ENCODE data around the gene TSPAN16. TPM values are rescaled to one million over a fixed set of nuclear protein-coding genes. Genes with fewer than 3 reads are reported as not detected.

The TSPAN16 gene
- total RNA-seq, 1 experiment from 2014 or later = not detected

GRCh38 chr19:11363881-11364280, 67.9 kb downstream of the TSPAN16 start:
- no peaks in the 10 kb centered on the region for H3K9me2 ChIP-seq (replicated peaks; ENCODE audit: insufficient read depth, low read length)
- no peak overlapping the region for H3K4me3 ChIP-seq (ENCODE audit: low read length)
- H3K4me2 ChIP-seq (ENCODE audit: low read depth, low read length, poor library complexity, severe bottlenecking) = no peak overlapping the region
- H3K27ac ChIP-seq (ENCODE audit: low read length) = no peak overlapping the region
- H3K27me3 ChIP-seq (ENCODE audit: low read length) = no peaks in the 10 kb centered on the region
- H4K20me1 ChIP-seq (ENCODE audit: insufficient read depth, low read depth, low read length) = no peaks in the 10 kb centered on the region
- no peak for DNase-seq
- no peaks in the 10 kb centered on the region for H3K79me2 ChIP-seq (ENCODE audit: low read length)
- no peak overlapping the region for H3K9ac ChIP-seq (ENCODE audit: low read length)
- H3K4me1 ChIP-seq (ENCODE audit: low read length) = no peaks in the 10 kb centered on the region
- H2AFZ ChIP-seq (ENCODE audit: low read length) = no peak overlapping the region
- no peaks in the 10 kb centered on the region for H3K36me3 ChIP-seq (ENCODE audit: insufficient read depth, low read length)
- H3K9me3 ChIP-seq (ENCODE audit: low read length) = no peaks in the 10 kb centered on the region

GRCh38 chr19:11364296-11364904, 68.4 kb downstream of the TSPAN16 start:
- H3K4me3 ChIP-seq (ENCODE audit: low read length) = no peak overlapping the region
- H3K9me2 ChIP-seq (replicated peaks; ENCODE audit: insufficient read depth, low read length) = no peaks in the 10 kb centered on the region
- H2AFZ ChIP-seq (ENCODE audit: low read length) = no peak overlapping the region
- no peak overlapping the region for H3K9ac ChIP-seq (ENCODE audit: low read length)
- no peaks in the 10 kb centered on the region for H3K36me3 ChIP-seq (ENCODE audit: insufficient read depth, low read length)
- no peak overlapping the region for H3K27ac ChIP-seq (ENCODE audit: low read length)
- no peaks in the 10 kb centered on the region for H3K79me2 ChIP-seq (ENCODE audit: low read length)
- H3K9me3 ChIP-seq (ENCODE audit: low read length) = no peaks in the 10 kb centered on the region
- H3K4me1 ChIP-seq (ENCODE audit: low read length) = no peaks in the 10 kb centered on the region
- no peak for DNase-seq
- H3K4me2 ChIP-seq (ENCODE audit: low read depth, low read length, poor library complexity, severe bottlenecking) = no peak overlapping the region
- H3K27me3 ChIP-seq (ENCODE audit: low read length) = no peaks in the 10 kb centered on the region
- no peaks in the 10 kb centered on the region for H4K20me1 ChIP-seq (ENCODE audit: insufficient read depth, low read depth, low read length)

- Histone ChIP-seq H3K9ac (ENCODE audit: low read length) (no peak overlapping the region), H3K36me3 (ENCODE audit: insufficient read depth, low read length) (no peaks in the 10 kb centered on the region), H2AFZ (ENCODE audit: low read length) (no peak overlapping the region), H3K9me2 (replicated peaks; ENCODE audit: insufficient read depth, low read length) (no peaks in the 10 kb centered on the region), H4K20me1 (ENCODE audit: insufficient read depth, low read depth, low read length) (no peaks in the 10 kb centered on the region), H3K4me1 (ENCODE audit: low read length) (no peaks in the 10 kb centered on the region), H3K4me3 (ENCODE audit: low read length) (no peak overlapping the region), H3K4me2 (ENCODE audit: low read depth, low read length, poor library complexity, severe bottlenecking) (no peak overlapping the region), H3K9me3 (ENCODE audit: low read length) (no peaks in the 10 kb centered on the region), H3K27ac (ENCODE audit: low read length) (no peak overlapping the region), H3K79me2 (ENCODE audit: low read length) (no peaks in the 10 kb centered on the region), H3K27me3 (ENCODE audit: low read length) (no peaks in the 10 kb centered on the region)
- DNase-seq = no peak
Measured at GRCh38 chr19:11364935-11365334, 69.0 kb downstream of the TSPAN16 start.

Other genes with a start within 250 kb of the TSPAN16 start
- 49.8 and 99.9 TPM in 2 replicates for gene LDLR, start 206.7 kb upstream of the TSPAN16 start, total RNA-seq (2014; rRNA removed; shearing (Covaris generic); ENCODE audit: low replicate concordance)
- gene SPC24, start 140.4 kb upstream of the TSPAN16 start, total RNA-seq (2014; rRNA removed; shearing (Covaris generic); ENCODE audit: low replicate concordance) = 25.3 and 28.6 TPM in 2 replicates
- gene KANK2, start 98.6 kb upstream of the TSPAN16 start, total RNA-seq (2014; rRNA removed; shearing (Covaris generic); ENCODE audit: low replicate concordance) = 0.19 and 1.9 TPM in 2 replicates
- not detected in 2 replicates for gene ANGPTL8, start 56.5 kb upstream of the TSPAN16 start, total RNA-seq (2014; rRNA removed; shearing (Covaris generic); ENCODE audit: low replicate concordance)
- 6.5 and 10.3 TPM in 2 replicates for gene DOCK6, start 33.6 kb upstream of the TSPAN16 start, total RNA-seq (2014; rRNA removed; shearing (Covaris generic); ENCODE audit: low replicate concordance)
- gene RAB3D, start 43.5 kb downstream of the TSPAN16 start, total RNA-seq (2014; rRNA removed; shearing (Covaris generic); ENCODE audit: low replicate concordance) = 8.6 and 9.0 TPM in 2 replicates
- 103 and 156 TPM in 2 replicates for gene TMEM205, start 50.1 kb downstream of the TSPAN16 start, total RNA-seq (2014; rRNA removed; shearing (Covaris generic); ENCODE audit: low replicate concordance)
- gene CCDC159, start 50.4 kb downstream of the TSPAN16 start, total RNA-seq (2014; rRNA removed; shearing (Covaris generic); ENCODE audit: low replicate concordance) = 2.9 and 14.8 TPM in 2 replicates
- gene PLPPR2, start 59.3 kb downstream of the TSPAN16 start, total RNA-seq (2014; rRNA removed; shearing (Covaris generic); ENCODE audit: low replicate concordance) = 0.43 and 0.67 TPM in 2 replicates
- 7.4 and 12.6 TPM in 2 replicates for gene SWSAP1, start 78.5 kb downstream of the TSPAN16 start, total RNA-seq (2014; rRNA removed; shearing (Covaris generic); ENCODE audit: low replicate concordance)
- gene EPOR, start 88.2 kb downstream of the TSPAN16 start, total RNA-seq (2014; rRNA removed; shearing (Covaris generic); ENCODE audit: low replicate concordance) = 8.5 and 16.7 TPM in 2 replicates
- gene RGL3, start 123.2 kb downstream of the TSPAN16 start, total RNA-seq (2014; rRNA removed; shearing (Covaris generic); ENCODE audit: low replicate concordance) = 2.5 TPM in 1 of 2 replicates, not detected in the other
- 0.32 TPM in 1 of 2 replicates, not detected in the other for gene ODAD3, start 139.0 kb downstream of the TSPAN16 start, total RNA-seq (2014; rRNA removed; shearing (Covaris generic); ENCODE audit: low replicate concordance)
- 77.3 and 90.4 TPM in 2 replicates for gene PRKCSH, start 139.5 kb downstream of the TSPAN16 start, total RNA-seq (2014; rRNA removed; shearing (Covaris generic); ENCODE audit: low replicate concordance)
- not detected in 2 replicates for gene ELAVL3, start 184.9 kb downstream of the TSPAN16 start, total RNA-seq (2014; rRNA removed; shearing (Covaris generic); ENCODE audit: low replicate concordance)
- gene ZNF653, start 209.7 kb downstream of the TSPAN16 start, total RNA-seq (2014; rRNA removed; shearing (Covaris generic); ENCODE audit: low replicate concordance) = 6.1 and 11.3 TPM in 2 replicates
- 59.8 and 86.0 TPM in 2 replicates for gene ECSIT, start 233.0 kb downstream of the TSPAN16 start, total RNA-seq (2014; rRNA removed; shearing (Covaris generic); ENCODE audit: low replicate concordance)
- gene CNN1, start 242.7 kb downstream of the TSPAN16 start, total RNA-seq (2014; rRNA removed; shearing (Covaris generic); ENCODE audit: low replicate concordance) = not detected in 2 replicates